Right lobe of liver (tissue), 6 donors: Measurements from ENCODE around the gene PLN. TPM values are rescaled to one million over a fixed set of nuclear protein-coding genes. Genes with fewer than 3 reads are reported as not detected.

Source experiments
- ATAC-seq, 4 donors: fragments of 200-7000 bp; cut with Tn5 transposase; one replicate each; pipeline ENCODE4 v1.9.1; 2020; ENCODE audit warnings: mild to moderate bottlenecking in 4 of 4, moderate library complexity in 4 of 4
- DNase-seq, 3 donors: peaks; one replicate each; pipeline ENCODE4 v3.0.0-alpha.2; 2020
- H3K27ac ChIP-seq, 3 donors: fragments of 200-600 bp; one replicate each; pipeline ENCODE4 v1.8.0; 2022
- H3K27me3 ChIP-seq, 2 donors: fragments of 200-600 bp; one replicate each; pipeline ENCODE4 v1.8.0; 2022
- H3K36me3 ChIP-seq, 4 donors: fragments of 200-600 bp; sonication (generic) in 1 of 4; one replicate each; pipeline versions ENCODE4 v1.5.1 to v1.8.0; 2017 to 2022; ENCODE audit warnings: control low read depth in 1 of 4
- H3K4me1 ChIP-seq, 4 donors: fragments of 200-600 bp; sonication (generic) in 1 of 4; one replicate each; pipeline versions ENCODE4 v1.5.1 to v1.8.0; 2017 to 2022; ENCODE audit warnings: control low read depth in 1 of 4
- H3K4me3 ChIP-seq, 3 donors: fragments of 200-600 bp; one replicate each; pipeline ENCODE4 v1.8.0; 2022
- H3K9me3 ChIP-seq, 4 donors: fragments of 200-600 bp; sonication (generic) in 1 of 4; one replicate each; pipeline versions ENCODE4 v1.5.1 to v1.8.0; 2017 to 2022; ENCODE audit warnings: control low read depth in 1 of 4
- POLR2A ChIP-seq: fragments of 450-650 bp; IDR thresholded peaks from one replicate; pipeline ENCODE4 v1.6.1; 2017; ENCODE audit warnings: antibody characterized with exemption, mild to moderate bottlenecking
- WGBS: methylation state at CpG from one replicate; pipeline ENCODE4 v1.1.6; 2018; ENCODE audit warnings: low coverage, low lambda C conversion rate; ENCODE audit not compliant: insufficient coverage; ENCODE audit errors: missing lambda C conversion rate; 5-methylcytosine and 5-hydroxymethylcytosine counted together
- intact Hi-C, 2 donors: fragments of 100-400 bp; cut with DNase I; formaldehyde crosslinking; loops; one replicate each; pipeline versions ENCODE4 v1.11.2 to v1.14.1; 2022
- total RNA-seq, 6 experiments: library from RNA; depleted of rRNA in 2 of 6; stranded (reverse); fragments of >200 nt in 2 of 6; fragmentation: NEBNext Ultra II Directional in 3 of 6; extraction: Animal tissue kit (Norgen Biotek cat#: 25700) in 3 of 6; gene quantifications; one replicate each; pipeline versions ENCODE4 v1.1.0 to v1.2.4, GENCODE V29; 2016 to 2023
- TF ChIP-seq, protein P1 (sequence below), 4 donors: fragments of 200-600 bp in 3 of 4; fragments of 450-650 bp in 1 of 4; IDR thresholded peaks; one replicate each; pipeline versions ENCODE4 v1.5.1 to v1.8.0; 2016 to 2022; ENCODE audit warnings: antibody characterized with exemption in 4 of 4, mild to moderate bottlenecking in 2 of 4
- donor health status: DM: no; HTN: yes; CAD: no.
- donor health status: DM: no; HTN: no; CAD: no.
- donor health status: DM: no; HTN: no; CAD: no.
- donor health status: DM: no; HTN: yes; CAD: no.
- donor health status: DM: no; HTN: yes; CAD: no.

The PLN gene
- total RNA-seq, 6 experiments from 2014 or later: 0.12 to 0.25 (median 0.20) TPM; not detected in 2

DNA sequence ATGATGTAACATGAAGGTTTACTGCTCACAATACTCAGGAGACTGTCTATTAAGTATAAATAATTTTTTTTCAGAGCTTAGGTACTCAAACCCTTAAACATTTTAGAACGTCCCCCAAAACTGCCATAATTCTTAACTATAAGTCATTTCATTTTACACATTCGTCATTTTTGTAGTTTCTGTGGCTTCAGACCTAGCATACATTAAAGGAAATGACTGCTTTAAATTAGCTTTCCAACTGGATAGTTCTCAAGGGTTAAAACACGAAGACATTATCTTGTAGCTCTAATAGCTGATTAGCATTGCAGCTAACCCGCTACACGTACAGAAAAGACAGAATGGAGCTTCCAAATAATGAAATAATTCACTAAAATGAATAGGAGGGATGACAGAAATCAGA, 24.9 kb upstream of the PLN start:
- WGBS: 88% methylated on average over 5 of the region's 5 CpGs
- intact Hi-C loops: no loop called here
- DNase-seq (no peak), ATAC-seq (no peak)
- no peaks in the 10 kb centered on the region for H3K9me3 ChIP-seq
- no peaks in the 10 kb centered on the region for H3K27me3 ChIP-seq
- H3K27ac ChIP-seq: no peak overlapping the region
- TF ChIP-seq POLR2A: no peak
- TF ChIP-seq, protein P1, sequence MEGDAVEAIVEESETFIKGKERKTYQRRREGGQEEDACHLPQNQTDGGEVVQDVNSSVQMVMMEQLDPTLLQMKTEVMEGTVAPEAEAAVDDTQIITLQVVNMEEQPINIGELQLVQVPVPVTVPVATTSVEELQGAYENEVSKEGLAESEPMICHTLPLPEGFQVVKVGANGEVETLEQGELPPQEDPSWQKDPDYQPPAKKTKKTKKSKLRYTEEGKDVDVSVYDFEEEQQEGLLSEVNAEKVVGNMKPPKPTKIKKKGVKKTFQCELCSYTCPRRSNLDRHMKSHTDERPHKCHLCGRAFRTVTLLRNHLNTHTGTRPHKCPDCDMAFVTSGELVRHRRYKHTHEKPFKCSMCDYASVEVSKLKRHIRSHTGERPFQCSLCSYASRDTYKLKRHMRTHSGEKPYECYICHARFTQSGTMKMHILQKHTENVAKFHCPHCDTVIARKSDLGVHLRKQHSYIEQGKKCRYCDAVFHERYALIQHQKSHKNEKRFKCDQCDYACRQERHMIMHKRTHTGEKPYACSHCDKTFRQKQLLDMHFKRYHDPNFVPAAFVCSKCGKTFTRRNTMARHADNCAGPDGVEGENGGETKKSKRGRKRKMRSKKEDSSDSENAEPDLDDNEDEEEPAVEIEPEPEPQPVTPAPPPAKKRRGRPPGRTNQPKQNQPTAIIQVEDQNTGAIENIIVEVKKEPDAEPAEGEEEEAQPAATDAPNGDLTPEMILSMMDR (IDR thresholded peaks at IDR 0.05): no peak
- peaks cover 0 to 6% (median 0%) of the 10 kb centered on the region in 4 donors for H3K4me1 ChIP-seq
- no peak overlapping the region for H3K4me3 ChIP-seq
- H3K36me3 ChIP-seq: no peaks in the 10 kb centered on the region

DNA sequence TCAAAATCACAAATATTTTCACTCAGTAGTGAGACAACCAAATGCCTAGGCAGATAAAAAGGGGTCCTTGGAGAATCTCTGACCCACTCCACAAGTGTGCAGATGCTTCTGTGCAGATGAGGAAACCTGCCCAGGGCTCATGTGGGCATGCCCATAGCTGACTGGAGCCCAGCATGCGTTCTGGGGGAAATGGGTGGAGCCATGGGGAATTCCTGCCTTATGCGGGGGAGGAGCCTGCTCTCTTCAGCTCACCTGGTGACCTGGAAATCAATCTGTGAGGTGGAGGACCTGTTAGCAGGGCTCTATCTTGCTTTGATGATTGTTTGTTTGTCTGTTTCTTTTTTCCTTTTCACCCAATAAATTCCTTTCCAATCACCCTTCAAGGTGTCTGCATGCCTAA, 23.4 kb upstream of the PLN start:
- ATAC-seq: no peak
- DNase-seq: no peak
- H3K27ac ChIP-seq: no peak overlapping the region
- H3K4me3 ChIP-seq: no peak overlapping the region
- WGBS: 67% methylated on average over 2 of the region's 2 CpGs
- H3K36me3 ChIP-seq: no peaks in the 10 kb centered on the region
- no peaks in the 10 kb centered on the region for H3K9me3 ChIP-seq
- intact Hi-C loops: no loop called here
- peaks cover 0 to 7% (median 0%) of the 10 kb centered on the region in 4 donors for H3K4me1 ChIP-seq
- no peaks in the 10 kb centered on the region for H3K27me3 ChIP-seq
- no peak for TF ChIP-seq POLR2A
- TF ChIP-seq, protein P1 (IDR thresholded peaks at IDR 0.05): no peak

DNA sequence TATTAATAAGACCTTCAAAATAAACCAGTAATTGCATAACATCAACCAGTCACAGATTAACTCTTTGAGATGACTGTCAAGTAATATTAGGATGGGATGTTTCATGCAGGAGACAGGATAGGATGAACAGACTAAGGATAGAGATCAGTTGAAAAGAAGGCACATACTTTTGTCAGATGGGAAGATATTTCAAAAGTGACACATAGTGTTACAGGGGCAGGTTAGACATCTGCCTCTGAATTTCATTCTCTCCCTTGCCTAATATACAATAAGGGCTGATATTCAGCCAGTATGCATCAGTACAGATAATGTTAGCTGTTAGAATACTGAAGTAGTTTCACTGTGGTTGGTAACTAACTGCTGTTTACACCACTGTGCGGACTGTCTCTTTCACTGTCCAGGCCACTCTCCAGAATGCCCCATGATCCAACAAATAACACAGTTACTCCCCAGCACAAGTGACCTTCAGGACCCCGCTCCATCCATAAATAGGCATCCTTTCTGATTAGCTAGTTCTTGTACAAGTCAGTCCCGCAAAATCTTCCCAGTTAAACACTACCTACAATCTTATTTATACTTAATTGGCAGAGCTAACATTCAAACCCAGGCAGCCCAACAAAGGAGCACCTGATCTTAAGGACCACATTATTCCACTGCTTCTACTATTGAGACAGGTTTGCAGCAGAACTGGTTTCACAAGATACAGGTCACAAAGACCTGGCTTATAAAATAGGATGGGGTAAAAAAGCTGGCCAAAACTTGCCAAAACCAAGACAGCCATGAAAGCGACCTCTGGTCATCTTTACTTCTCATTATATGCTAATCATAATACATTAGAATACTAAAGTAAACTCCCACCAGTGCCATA, 21.9 kb upstream of the PLN start:
- Histone ChIP-seq H3K27ac (no peak overlapping the region), H3K36me3 (no peaks in the 10 kb centered on the region), H3K27me3 (no peaks in the 10 kb centered on the region), H3K4me3 (no peak overlapping the region), H3K4me1 (peaks cover 0 to 7% (median 0%) of the 10 kb centered on the region in 4 donors), H3K9me3 (no peaks in the 10 kb centered on the region)
- DNase-seq (no peak), ATAC-seq (peak in 1 of 4 donors; percentile 27)
- 70% methylated on average over 3 of the region's 4 CpGs for WGBS
- intact Hi-C loops: no loop called here
- TF ChIP-seq POLR2A: no peak
- TF ChIP-seq, protein P1 (IDR thresholded peaks at IDR 0.05): no peak

DNA sequence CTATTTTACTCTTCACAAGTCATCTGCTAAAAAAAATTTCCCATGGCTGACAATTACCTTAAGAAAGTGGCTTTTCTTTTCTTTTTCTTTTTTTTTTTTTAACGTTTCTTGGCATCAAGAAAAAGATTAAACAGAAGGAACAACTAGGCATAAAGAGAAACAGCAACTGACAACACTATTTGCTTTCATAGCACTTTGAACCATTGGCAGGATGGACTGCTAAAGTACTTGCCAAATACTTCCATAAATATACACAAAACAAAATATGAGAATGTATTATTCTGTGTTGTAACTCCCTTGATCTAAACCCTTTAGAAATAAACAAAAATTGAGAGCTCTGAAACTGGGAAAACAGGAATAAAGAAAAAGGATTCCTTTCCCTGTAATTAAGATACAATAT, 20.0 kb upstream of the PLN start:
- no peak for TF ChIP-seq POLR2A
- TF ChIP-seq, protein P1 (IDR thresholded peaks at IDR 0.05): no peak
- 0% methylated on average over 1 of the region's 1 CpG for WGBS

More for the DNA sequence above, 20.0 kb upstream of the PLN start:
- Histone ChIP-seq H3K27me3 (no peaks in the 10 kb centered on the region), H3K4me3 (no peak overlapping the region), H3K9me3 (no peaks in the 10 kb centered on the region), H3K4me1 (peaks cover 0 to 7% (median 0%) of the 10 kb centered on the region in 4 donors), H3K27ac (no peak overlapping the region), H3K36me3 (no peaks in the 10 kb centered on the region)
- DNase-seq (no peak), ATAC-seq (peak in 3 of 4 donors; percentile 40 to 79 (median 57))
- intact Hi-C loops: no loop called here
